ENCODE data around the gene FRMD6. TPM values are rescaled to one million over a fixed set of nuclear protein-coding genes. Genes with fewer than 3 reads are reported as not detected.

Gene FRMD6
- 330 and 348 TPM in 2 replicates for total RNA-seq

DNA sequence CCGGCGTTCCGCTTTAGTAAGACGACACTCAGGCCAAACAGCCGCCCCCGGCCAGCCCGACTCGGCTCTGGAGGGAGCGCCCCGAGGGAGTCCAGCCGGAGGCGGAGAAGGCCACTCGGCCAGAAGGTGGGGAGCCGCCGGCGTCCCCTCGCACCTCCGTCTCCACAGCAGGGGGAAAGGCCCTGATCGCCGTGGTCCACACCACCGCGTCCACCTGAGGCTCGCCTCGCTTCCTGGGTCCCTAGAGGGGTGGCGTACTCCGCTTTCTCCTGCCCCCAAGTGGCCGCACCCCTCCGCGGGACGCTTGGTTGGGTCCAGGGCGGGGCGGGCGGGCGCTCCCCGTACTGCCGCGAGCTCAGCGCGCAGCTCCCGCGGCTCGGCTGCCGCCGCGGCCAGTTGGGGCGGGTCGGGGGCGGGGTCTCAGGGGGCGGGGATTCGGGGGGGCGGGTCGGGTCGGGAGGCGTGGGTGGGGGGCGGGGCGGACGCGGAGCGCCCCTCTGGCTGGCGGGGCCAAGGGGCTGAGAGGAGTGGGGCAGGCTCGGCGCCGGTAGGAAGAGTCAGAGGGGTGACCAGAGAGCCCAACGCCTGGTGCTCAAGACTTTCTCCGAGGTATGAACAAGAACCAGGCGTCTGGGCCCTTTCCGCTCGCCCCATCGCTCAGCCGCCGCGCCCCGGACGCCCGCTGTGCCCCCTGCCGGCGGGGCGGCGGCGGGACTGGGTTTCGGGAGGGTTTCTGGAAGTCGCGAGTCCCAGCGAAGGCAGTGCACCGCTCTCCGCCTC is at the start of gene FRMD6:
Gene FRMD6, plus strand, starts transcription at position 523 of the 780 bp plus-strand sequence. CDS start 37,927 bp downstream, outside the sequence.

Small RNA genes lying within 50 kb of the gene (small RNA-seq; reads per million reads assigned to genes)
- gene OR7E159P (not detected), gene RNA5SP385 (not detected), gene RNU6-301P (not detected)

Other genes starting within 250 kb of the FRMD6 start
- 19.2 and 33.5 TPM in 2 replicates for gene GNG2, start 208.7 kb downstream of the FRMD6 start, total RNA-seq